Astrocyte (in vitro differentiated cells and primary cell): ENCODE data around the gene TPX2.

Experiments used
- EZH2 ChIP-seq: IDR thresholded peaks from 2 replicates; pipeline ENCODE4 v1.6.1; 2012; ENCODE audit warnings: mild to moderate bottlenecking, low read length, inconsistent platforms; ENCODE audit not compliant: insufficient read depth
- TF ChIP-seq, protein P1 (sequence below): IDR thresholded peaks from 2 replicates; pipeline ENCODE4 v1.5.1; 2011; ENCODE audit warnings: low read depth, mild to moderate bottlenecking, inconsistent platforms, low read length, moderate library complexity; ENCODE audit not compliant: insufficient read depth

DNA sequence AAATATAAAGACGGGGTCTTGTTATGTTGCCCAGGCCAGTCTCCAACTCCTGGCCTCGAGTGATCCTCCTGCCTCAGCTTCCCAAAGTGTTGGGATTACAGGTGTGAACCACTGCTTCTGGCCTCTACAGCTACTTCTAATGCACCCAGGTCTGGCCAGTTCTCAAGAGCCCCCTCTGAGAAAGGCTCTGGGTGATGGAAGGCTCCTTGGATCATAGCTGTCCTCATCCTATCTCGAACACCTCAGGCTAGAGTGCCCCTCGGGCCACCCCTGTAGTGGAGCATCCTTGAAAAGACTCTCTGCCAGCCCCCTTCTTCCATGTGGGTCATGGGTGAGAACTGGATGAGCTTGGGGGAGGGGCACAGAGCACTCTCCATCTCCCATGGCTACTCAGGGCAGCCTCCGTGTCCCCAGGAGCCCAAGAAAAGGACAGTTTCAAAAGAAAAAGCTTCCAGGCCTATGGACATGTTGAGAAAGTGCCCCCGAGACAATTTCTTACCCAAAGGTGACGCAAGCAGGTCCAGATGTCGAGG is 79.4 kb downstream of the TPX2 start:
- TF ChIP-seq EZH2 = no peak
- TF ChIP-seq, protein P1, sequence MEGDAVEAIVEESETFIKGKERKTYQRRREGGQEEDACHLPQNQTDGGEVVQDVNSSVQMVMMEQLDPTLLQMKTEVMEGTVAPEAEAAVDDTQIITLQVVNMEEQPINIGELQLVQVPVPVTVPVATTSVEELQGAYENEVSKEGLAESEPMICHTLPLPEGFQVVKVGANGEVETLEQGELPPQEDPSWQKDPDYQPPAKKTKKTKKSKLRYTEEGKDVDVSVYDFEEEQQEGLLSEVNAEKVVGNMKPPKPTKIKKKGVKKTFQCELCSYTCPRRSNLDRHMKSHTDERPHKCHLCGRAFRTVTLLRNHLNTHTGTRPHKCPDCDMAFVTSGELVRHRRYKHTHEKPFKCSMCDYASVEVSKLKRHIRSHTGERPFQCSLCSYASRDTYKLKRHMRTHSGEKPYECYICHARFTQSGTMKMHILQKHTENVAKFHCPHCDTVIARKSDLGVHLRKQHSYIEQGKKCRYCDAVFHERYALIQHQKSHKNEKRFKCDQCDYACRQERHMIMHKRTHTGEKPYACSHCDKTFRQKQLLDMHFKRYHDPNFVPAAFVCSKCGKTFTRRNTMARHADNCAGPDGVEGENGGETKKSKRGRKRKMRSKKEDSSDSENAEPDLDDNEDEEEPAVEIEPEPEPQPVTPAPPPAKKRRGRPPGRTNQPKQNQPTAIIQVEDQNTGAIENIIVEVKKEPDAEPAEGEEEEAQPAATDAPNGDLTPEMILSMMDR = no peak
